Duodenal mucosa (tissue), 2 donors: ENCODE measurements around the gene TNS1.

Source experiments
- H3K27ac ChIP-seq: one replicate; pipeline ENCODE4 v1.7.0; 2013; ENCODE audit warnings: low read depth, low read length
- H3K27me3 ChIP-seq, 2 donors: one replicate each; pipeline ENCODE4 v1.7.0; 2013; ENCODE audit warnings: low read length in 2 of 2, control low read depth in 1 of 2; ENCODE audit not compliant: insufficient read depth in 2 of 2, control insufficient read depth in 1 of 2
- H3K36me3 ChIP-seq, 2 donors: one replicate each; pipeline ENCODE4 v1.7.0; 2013; ENCODE audit warnings: low read length in 2 of 2, control low read depth in 1 of 2; ENCODE audit not compliant: insufficient read depth in 2 of 2, control insufficient read depth in 1 of 2
- H3K4me1 ChIP-seq, 2 donors: one replicate each; pipeline ENCODE4 v1.7.0; 2013; ENCODE audit warnings: low read length in 2 of 2, control low read depth in 1 of 2; ENCODE audit not compliant: insufficient read depth in 2 of 2, control insufficient read depth in 1 of 2
- H3K4me3 ChIP-seq, 2 donors: one replicate each; pipeline ENCODE4 v1.7.0; 2013; ENCODE audit warnings: low read length in 2 of 2, low read depth in 1 of 2
- H3K9ac ChIP-seq, 2 donors: one replicate each; pipeline ENCODE4 v1.7.0; 2013; ENCODE audit warnings: low read length in 2 of 2, low read depth in 1 of 2
- H3K9me3 ChIP-seq, 2 donors: one replicate each; pipeline ENCODE4 v1.7.0; 2013; ENCODE audit warnings: low read length in 2 of 2, control low read depth in 1 of 2; ENCODE audit not compliant: control insufficient read depth in 1 of 2

Gene TNS1

DNA sequence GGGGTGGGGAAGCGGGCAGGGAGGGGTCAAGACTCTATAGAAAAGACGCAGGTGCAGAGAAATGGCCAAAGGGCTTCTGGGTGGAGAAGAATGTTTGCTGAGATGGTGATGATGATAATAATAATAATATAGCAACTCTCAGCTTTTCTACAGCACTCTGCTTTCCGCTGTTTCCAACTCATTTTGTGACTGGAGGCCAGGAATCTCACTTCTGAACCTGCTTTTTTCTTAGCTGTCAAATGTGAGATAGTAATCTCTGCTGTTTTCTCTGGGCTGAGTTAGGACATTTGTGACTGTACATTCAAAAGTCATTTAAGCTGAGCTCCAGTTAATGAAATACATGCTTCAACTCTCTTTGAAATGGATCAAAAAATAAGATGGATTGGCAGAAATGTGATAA lies 58.4 kb downstream of the TNS1 start:
- H3K27ac ChIP-seq: no peak overlapping the region
- no peaks in the 10 kb centered on the region for H3K36me3 ChIP-seq
- H3K9me3 ChIP-seq: no peaks in the 10 kb centered on the region
- peaks cover 6 to 17% of the 10 kb centered on the region in 2 donors for H3K4me1 ChIP-seq
- no peaks in the 10 kb centered on the region for H3K27me3 ChIP-seq
- peak overlapping the region in 1 of 2 donors; percentile 72 for H3K4me3 ChIP-seq
- no peak overlapping the region for H3K9ac ChIP-seq

DNA sequence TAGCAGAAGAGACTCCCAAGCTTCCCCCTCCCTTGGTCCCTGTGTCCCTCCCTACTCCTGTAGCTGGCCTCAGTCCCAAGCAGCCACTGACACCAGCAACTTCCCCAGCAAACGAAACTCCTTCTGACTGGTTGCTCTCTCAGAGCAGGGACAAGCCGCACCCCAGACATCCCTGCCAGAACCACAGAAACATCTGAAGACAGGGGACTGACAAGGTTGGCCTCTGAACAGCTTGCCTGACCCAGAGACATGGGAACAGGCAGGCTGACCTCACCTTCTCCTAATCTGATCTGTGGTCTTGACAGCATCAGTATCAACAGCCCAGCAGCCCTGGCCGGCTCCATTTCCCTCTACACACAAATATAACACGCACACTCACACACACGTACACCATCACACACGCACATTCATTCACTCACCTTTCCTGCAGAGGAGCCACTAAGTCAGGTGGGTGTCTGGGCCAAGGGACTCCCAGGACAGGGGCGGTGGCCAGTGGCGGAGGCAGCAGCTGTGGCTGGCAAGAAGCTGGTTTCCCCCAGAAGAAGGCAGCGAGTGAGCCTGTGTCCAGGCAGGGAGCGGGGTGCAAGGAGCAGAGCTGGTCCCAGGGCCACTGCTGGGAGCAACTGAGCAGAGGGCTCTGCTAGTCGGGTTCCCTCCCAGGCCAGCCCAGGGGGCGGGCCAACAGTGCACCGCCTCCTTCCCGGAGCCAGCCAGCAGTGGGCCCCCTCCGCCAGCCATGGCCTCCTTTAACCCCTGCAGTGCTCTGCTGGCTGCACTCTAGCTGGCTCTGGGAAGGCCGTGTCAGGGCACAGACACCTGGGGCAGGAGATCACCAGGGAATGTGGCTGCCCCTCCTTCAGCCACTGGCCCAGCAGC lies 59.1 kb downstream of the TNS1 start:
- peak overlapping the region; percentile 65 to 72 for H3K4me3 ChIP-seq
- H3K9me3 ChIP-seq: no peaks in the 10 kb centered on the region
- no peaks in the 10 kb centered on the region for H3K36me3 ChIP-seq
- peak overlapping the region; percentile 57 to 64 for H3K9ac ChIP-seq
- H3K4me1 ChIP-seq: peaks cover 6 to 21% of the 10 kb centered on the region in 2 donors
- peak overlapping the region; percentile 84 for H3K27ac ChIP-seq
- H3K27me3 ChIP-seq: no peaks in the 10 kb centered on the region

DNA sequence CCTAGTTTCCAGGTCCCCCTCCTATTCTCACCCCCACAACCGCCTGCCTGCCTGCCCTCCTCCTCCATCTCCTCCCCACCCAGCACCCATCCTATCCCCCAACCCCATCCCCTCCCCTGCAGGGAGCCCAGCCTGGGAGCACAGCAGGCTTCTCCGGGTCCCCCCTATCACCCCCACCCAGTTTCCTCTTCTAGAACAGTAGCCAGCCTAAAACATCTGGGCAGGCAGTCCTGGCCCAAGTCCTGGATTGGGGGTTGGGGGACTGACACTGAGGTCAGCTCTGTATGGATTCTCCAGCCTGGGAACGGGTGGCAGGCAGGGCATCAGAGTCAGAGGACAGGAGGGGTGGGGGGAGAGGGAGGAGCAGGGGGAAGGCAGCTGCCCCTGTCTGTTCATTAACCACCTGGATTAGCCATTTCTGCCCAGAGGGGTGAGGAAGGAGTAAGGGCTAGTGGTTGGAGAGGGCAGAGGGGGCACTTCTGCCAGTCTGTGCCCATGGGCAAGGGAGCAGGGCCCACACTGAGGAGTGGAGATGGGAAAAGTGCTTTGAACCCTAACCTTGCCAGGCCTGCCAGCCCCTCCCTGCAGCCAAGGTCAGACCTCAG lies 60.0 kb downstream of the TNS1 start:
- Histone ChIP-seq H3K4me3 (peak overlapping the region; percentile 65 to 72), H3K27ac (peak overlapping the region; percentile 84), H3K9me3 (no peaks in the 10 kb centered on the region), H3K36me3 (no peaks in the 10 kb centered on the region), H3K9ac (peak overlapping the region; percentile 57 to 64), H3K27me3 (no peaks in the 10 kb centered on the region), H3K4me1 (peaks cover 7 to 25% of the 10 kb centered on the region in 2 donors)

DNA sequence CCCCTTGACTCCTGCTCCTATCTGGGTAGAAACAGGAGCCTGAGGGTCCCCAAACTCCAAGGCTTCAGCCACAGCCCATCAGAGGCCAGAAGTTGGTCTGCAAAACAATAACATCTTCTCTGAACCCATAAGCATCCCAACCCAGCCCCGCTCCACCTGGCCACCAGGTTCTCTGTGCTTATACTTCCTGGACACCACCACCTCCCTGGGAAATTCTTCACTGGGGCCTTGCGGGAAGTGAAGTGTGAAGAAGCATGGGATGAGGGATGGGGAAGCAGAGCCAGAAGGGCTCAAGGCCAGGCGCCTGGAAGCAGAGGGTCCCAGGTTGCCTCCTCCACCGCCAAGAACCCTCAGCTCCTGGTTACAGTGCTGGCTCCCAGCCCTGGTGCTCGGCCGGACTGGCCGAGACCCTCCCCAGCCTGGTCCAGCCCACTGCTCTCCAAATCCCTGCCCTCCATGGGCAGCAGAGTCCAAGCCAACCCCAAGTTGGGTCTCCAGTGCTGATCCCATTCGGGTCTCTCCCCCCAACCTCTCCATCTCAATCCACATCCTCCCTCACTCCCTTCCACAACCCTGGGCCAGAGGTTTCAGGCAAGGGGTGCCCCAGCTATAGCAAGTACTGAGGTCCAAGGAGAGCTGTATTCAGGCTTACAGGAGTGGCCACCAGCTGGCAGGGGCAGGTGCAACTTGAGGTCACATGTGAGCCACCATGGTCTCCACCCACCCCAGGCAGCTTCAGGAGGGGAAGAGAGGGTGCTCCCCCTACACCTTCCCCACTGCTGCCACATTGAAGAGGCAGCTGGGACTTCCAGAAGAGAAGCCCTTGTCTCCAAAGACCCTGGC lies 60.7 kb downstream of the TNS1 start:
- Histone ChIP-seq H3K36me3 (no peaks in the 10 kb centered on the region), H3K27ac (peak overlapping the region; percentile 84), H3K9me3 (no peaks in the 10 kb centered on the region), H3K4me3 (peak overlapping the region; percentile 65 to 72), H3K9ac (peak overlapping the region; percentile 26 to 43), H3K27me3 (no peaks in the 10 kb centered on the region), H3K4me1 (peaks cover 14 to 31% of the 10 kb centered on the region in 2 donors)

DNA sequence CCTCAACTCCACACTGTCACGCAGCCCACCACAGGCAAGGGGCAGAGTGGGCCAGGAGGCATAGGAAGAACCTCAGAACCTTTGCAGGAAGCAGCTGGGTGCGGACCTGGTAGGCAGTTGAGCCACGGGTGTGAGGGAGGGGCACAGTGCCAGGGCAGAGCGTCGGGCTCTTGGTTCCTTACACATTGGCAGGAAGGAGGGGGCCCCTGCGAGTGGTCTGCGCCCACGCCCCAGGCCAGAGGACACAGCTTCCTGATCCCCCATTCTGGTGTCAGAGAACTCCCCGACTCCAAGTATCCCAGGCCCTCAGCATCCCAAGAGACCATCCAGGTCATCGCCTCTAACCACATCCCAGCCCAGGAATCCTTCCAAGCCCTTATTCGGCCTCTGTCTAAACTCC lies 61.5 kb downstream of the TNS1 start:
- Histone ChIP-seq H3K4me1 (peaks cover 16 to 37% of the 10 kb centered on the region in 2 donors), H3K9me3 (no peaks in the 10 kb centered on the region), H3K36me3 (no peaks in the 10 kb centered on the region), H3K27ac (peak overlapping the region; percentile 64), H3K27me3 (no peaks in the 10 kb centered on the region), H3K9ac (peak overlapping the region in 1 of 2 donors; percentile 41), H3K4me3 (peak overlapping the region; percentile 10 to 21)

DNA sequence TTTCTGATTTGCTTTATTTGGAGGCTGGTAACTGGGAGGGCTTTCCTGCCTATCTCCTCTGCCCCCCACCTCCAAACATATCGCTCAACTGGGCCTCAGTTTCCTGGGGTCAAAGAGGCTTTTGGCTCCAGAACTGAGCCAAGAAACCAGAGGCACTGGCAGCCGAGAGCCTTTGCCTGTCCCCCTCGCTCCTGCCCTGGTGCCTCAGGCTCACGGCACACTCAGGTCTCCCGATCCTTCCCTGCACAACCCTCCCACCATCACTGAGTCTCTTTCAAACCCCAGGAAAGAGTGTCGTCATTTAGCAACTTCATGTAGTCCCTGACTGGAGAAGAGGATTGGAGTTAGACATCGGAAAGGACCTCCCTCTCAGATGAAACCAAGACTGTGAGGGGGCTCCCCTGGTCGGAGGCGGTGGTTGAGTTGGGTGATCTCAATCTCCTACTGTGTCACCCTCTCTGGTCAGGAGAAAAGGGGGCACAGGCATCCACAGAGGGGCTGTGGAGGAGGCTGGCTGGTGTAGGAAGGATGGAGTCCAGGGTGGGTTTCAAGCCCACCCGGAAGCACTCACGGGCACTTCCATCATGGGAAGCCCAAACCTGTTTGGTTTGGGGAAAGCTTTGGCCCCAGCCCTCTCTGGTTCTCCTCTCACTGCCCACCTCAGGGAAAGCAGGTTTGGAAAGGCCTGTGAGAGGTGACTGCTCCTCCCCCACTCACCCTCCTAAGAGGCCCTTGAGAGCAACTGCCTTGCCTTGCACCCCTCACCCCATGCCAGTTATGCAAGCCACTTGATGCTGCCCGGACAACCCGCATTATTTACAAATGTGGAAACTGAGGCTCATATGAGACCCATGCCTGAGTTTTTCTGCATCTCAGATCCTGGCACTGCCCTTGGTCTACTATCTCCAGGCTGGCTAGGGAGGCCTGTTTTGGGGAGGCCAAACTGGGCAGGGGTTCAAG lies 62.3 kb downstream of the TNS1 start:
- Histone ChIP-seq H3K36me3 (no peaks in the 10 kb centered on the region), H3K4me3 (peak overlapping the region; percentile 10 to 28), H3K9me3 (no peaks in the 10 kb centered on the region), H3K27ac (peak overlapping the region; percentile 64), H3K4me1 (peaks cover 16 to 42% of the 10 kb centered on the region in 2 donors), H3K9ac (peak overlapping the region in 1 of 2 donors; percentile 41), H3K27me3 (no peaks in the 10 kb centered on the region)

DNA sequence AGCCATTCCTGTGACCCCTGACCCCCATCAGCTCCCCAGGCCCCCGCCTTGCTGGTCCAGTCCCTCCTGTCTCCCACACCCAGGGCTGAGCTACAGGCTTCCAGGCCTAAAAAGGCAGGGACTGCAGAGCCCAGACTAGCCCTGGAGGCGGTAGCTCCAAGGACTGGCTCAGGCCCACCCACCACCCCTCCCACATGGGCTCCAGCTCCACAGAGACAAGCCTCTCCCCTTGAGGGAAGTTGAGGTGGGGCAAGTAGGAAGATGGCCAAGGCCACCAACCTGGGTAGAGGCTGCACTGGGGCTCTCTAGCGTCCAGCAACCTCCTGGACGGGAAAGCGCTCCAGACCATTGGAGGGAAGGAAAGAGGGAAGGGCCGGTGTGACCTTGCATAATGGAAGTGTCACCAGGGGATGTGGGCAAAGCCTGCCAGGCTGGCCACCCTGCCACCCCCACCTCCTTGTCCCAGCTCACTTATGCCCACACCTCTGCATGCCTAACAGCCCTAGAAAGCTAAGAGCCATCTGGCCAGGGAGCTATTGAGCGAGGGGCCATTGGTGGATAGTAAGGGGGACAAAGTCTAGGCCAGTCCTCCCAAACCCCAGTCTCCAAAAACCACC lies 63.1 kb downstream of the TNS1 start:
- H3K9ac ChIP-seq: no peak overlapping the region
- H3K36me3 ChIP-seq: no peaks in the 10 kb centered on the region

DNA sequence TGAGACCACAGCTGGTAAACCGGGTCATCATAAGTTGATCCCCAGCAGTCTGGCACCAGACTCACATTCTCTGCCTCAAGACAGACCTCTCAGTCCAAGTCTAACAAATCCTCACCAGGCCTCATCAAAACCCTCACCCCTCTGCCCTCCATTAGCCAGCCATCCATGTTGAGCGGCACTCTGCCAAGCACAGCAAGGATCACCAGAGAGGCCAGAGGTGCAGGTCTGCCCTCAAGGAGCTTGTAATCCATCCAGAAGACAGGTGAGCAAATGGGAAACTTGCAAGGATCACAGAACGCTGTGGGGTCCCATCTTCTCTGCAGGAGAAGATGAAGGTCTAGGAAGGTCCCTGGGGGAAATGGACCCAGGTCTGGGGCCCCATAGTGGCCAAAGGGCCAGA lies 63.6 kb downstream of the TNS1 start:
- Histone ChIP-seq H3K9ac (no peak overlapping the region), H3K4me3 (no peak overlapping the region), H3K27ac (no peak overlapping the region), H3K27me3 (no peaks in the 10 kb centered on the region), H3K9me3 (no peaks in the 10 kb centered on the region), H3K4me1 (peaks cover 25 to 51% of the 10 kb centered on the region in 2 donors), H3K36me3 (no peaks in the 10 kb centered on the region)

More for the DNA sequence above, 63.1 kb downstream of the TNS1 start:
- no peaks in the 10 kb centered on the region for H3K9me3 ChIP-seq
- peak overlapping the region; percentile 46 for H3K27ac ChIP-seq
- peaks cover 20 to 48% of the 10 kb centered on the region in 2 donors for H3K4me1 ChIP-seq
- no peaks in the 10 kb centered on the region for H3K27me3 ChIP-seq
- H3K4me3 ChIP-seq: peak overlapping the region in 1 of 2 donors; percentile 28

DNA sequence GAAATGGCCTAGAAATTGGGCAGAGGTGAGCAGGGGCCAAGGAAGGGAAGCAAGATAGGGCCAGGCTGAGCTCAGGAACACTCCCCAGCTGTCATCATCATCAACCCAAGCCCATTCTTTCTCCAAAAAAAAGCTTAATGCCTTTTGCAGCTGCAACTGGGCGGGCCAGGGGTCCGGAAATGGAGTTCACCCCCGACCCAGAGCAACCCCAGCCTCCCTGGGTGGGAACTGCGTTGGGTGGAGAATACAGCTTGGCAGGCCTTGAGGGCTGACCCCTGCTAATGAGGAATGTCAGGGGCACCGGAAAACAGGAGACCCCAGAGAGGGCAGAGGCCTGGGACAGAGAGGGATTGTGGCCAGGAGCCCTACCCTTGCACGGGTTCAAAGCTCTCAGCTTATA lies 64.8 kb downstream of the TNS1 start:
- H3K9me3 ChIP-seq: no peaks in the 10 kb centered on the region
- H3K9ac ChIP-seq: no peak overlapping the region
- no peak overlapping the region for H3K27ac ChIP-seq
- no peaks in the 10 kb centered on the region for H3K36me3 ChIP-seq
- no peak overlapping the region for H3K4me3 ChIP-seq
- peaks cover 30 to 51% of the 10 kb centered on the region in 2 donors for H3K4me1 ChIP-seq
- no peaks in the 10 kb centered on the region for H3K27me3 ChIP-seq
